Stimulated activated CD8-positive, alpha-beta memory T cell treated with anti-CD3 and anti-CD28 coated beads, Interleukin-7, amount 100 ng/mL, for 1 hour (primary cell): ENCODE results near the gene GBF1.
"Not testable (repeated sequence)": the region's sequence is repeated elsewhere in the genome, so short reads cannot be mapped to it uniquely, and the experiment has no call there.

ENCODE experiments used
- DNase-seq, 2 donors: peaks; one replicate each; pipeline ENCODE4 v3.0.0-alpha.2; 2020; ENCODE audit warnings: low read depth in 2 of 2

GBF1 gene

DNA sequence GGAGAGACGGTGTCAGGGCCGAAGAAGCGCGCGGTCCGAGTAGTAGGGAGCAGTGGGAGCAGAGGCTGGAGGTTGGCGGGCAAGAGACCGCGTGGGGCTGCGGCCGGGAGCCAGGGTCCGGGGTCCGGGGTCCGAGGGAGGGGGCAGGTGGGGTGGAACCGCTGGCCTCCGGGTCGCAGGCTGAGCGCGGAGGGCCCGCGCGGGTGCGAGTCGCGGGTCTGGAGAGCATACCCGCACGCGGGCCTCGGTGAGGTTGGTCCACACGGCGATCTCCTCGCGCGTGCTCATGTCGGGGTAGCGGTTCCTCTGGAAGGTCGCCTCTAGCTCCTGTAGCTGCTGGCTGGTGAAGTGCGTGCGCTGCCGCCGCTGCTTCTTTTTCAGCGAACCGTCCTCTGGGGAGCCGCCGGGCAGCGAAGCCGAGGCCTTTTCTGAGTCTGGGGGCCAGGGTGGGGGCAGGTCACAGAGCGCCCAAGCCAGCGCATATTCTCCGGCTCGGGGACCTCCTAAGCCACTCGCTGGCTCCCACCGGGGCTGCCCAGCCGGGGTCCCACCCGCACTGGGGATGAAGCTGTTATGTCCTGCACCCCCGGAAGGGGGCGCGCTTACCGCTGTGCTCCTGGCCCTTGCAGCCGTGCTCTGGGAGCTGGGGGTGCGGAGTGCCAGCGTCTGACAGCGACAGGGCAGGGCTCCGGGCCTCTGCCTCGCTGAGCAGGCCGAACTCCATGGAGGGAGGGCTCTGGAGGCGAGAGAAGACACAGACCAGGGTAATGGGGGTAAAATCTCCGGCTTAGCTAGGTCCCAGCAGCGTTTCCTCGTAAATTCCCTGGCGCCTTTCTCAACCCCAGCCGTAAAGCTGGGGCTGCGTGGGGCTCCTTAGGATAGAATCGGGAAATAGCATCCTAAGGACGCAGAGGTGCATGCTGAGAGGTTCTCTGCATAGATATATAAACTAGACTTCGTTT is 13.7 kb upstream of the GBF1 start:
- DNase-seq, result peak in 1 of 2 donors; percentile 44

- DNase-seq, result no peak
These were observed 11.3 kb upstream of the GBF1 start for GRCh38 chr10:102233997-102234396.

DNA sequence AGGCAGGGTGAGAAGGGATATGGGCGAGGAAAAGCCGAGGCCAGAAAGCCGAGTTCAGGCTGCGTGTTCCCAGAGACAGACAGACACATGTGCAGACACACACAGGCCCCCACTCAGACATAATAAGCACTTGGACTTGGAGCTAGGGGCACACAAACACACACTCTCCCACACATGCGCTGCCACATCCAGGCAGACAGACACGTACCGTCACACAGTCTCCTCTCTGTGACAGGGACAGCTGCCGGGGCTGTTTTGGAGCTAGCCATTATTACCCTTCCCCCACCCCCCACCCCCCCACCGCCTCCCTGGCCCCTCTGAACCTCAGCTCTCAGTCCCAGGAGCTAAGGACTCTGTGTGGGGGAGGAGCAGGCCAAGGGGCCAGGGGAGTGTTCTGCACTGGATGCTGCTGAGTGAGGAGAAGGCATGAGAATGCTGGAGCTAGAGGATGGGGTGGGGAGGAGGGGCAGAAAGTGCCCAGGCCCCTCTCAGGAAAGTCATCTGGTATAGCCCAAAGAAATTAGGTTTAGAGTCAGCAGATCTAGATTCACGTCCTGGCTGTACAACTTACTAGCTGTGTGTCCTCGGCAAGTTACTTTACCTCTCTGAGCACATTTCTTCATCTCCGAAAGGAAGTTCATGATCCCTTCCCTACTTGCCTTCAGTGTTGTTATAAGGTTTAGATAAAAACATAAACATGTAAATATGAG is 10.3 kb upstream of the GBF1 start:
- no peak for DNase-seq

DNA sequence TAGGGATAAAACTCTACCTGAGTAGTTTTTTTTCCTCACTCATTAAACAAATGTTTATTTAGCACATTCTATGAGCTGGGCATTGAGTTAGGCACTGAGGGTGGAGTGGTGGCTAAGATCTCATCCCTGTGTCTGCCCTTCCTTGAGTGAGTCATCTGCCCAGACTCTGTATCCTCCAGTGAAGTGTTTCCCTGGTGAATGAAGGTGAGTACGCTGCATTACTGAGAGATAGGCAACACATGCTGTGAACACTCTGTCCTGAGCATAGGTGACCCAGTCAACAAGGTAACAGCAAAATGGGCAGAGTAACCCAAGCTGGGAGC is 9.8 kb upstream of the GBF1 start:
- no peak for DNase-seq

DNA sequence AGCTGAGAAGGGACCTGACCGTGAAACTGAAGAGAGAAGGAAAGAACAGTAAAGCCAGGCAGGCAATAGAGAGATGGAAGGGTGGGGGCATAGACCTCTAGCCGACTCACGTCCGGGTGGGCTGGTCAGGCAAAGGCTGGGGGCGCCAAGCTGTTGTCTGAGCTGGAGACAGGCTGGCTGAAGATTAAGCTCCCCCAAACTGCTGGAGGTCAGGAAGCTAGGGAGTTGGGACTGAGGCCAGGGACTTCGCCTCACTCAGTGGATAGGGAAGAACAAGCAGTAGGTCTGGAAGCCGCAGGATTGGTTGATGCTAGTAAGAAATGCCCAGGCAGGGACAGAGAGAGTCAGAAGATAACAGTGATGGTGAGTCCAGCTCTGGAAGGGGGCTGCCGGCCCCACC is 9.3 kb upstream of the GBF1 start:
- no peak for DNase-seq

DNA sequence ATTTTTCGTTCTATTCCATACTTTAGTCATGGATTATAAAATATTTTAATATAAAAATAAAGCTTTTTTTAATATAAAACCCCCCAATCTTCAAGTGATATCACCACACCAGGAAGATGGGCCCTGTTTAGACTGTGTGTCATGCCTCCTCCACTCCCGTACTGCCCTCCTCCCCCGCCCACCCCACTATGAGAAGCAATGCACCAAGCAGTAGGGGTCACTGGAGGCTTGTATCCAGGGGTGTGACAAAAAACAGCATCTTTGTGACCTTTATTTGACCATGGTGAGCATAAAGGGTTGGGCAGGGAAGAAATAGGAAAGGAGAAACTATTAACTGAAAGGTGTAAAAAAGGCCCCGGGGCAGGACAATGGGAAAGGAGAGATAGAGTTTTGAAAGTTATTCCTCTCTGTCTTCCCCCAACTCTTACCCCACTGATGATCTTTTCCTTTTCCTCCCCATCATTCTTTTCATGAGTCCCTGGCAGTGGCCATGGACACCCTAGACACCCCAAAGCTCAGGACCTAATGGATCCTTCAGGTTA is 7.5 kb upstream of the GBF1 start:
- no peak for DNase-seq

DNA sequence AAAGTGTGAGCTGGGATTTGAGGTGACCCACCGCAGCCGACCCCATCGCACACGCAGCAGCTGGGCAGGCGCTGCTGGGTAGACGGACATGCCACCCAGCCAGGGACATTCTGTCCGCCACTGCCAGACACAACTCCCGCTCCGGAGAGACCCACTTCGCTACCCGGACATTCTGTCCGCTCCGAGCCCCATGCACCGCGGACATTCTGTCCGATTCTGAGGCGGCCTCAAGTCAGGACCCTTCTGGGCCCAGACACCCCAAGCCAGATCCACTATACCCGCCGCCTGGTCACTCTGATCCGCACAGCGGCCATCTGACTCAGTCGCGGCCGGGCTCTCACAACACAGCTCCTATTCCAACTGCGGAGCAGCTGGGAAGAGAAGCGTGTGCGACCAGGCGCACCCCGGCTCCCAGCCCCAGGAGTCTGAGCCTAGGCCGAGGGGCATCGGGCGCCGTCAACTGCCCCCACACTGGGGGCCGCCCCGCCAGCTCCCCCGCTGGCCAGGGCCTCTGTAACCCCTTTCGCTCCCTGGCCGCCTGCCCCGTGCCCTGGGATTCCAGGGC is 4.8 kb upstream of the GBF1 start:
- DNase-seq, result no peak

DNA sequence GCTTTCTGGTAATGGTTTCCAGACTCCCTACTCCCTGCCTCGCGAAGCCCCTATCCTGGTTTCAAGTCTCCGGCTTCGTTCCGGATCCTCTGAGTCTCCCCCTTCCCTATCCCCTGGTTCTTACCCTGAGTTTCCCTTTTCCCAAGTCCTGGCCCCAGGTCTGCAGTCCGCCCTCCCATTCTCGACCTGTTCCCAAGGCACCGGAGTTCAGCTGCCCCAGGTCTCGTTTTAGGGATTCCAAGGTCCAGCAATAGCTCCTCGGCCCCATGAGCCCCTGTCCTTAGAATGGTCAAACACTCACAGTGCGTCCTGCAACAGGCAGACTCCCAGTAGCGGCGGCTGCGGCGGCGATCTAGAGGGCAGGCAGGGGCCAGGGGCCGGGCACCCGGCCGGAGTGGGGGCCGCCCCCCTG is 4.3 kb upstream of the GBF1 start:
- no peak for DNase-seq

DNA sequence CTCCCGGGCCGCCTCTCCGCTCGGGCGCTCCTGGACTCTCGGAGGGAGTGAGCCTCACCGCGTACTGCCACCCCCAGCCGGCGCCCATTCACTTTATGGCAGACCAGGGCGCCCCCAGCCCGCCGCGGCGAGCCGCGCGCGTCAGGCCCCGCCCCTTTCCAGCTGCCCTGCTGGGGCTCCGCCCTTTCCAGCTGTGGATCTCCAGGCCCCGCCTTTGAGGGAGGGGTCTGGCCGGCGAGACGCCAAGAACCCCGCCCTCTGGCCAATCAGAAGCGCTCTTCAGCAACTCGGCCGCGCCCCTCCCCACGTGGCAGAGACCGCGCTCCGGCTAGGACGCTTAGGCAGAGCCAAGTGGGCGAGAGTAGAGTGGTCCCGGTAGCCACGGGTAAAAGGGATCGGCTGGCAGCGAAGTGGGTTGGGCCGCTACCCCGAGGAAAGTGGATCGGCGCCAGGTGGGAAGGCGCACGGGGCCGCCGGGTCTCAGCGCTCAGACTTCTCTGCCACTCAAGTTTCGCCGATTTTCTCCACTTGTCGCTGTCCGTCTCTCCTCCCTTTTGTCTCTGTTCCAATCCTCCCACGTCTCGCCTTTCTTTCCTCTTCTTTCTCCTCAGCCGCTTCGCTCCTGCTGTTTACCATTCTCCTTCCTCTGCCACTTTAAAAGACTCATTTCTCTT is 3.8 kb upstream of the GBF1 start, which contains the start of gene PITX3:
PITX3 (minus strand) TSS at position 69 of the 674 bp plus-strand sequence. CDS start 9,432 bp downstream, outside the sequence.
- peak; percentile 64 to 69 for DNase-seq

DNA sequence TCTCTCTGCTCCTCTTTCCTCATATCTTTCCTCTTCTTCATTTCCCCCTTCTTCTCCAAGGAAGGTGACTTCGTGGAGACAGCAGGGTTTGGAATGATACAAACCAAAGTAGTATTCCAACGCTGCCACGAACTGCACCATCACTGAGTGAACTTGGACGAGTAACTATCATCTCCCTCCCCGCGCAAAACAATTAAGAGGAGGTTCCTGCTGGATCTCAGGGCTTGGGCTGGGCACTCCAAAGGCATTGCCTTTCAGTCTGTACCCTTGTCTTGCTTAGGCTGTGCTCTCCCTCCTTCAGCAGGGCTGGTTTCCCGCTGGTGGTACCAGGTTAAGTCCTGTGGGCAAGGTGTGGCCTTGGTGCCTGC is 3.2 kb upstream of the GBF1 start:
- no peak for DNase-seq

GRCh38 chr10:102243309-102243708 is 2.0 kb upstream of the GBF1 start:
- DNase-seq, result no peak

GRCh38 chr10:102245932-102246251 is 560 bp downstream of the GBF1 start:
- DNase-seq, result no peak

GRCh38 chr10:102246261-102246660 is 929 bp downstream of the GBF1 start:
- DNase-seq, result no peak

GRCh38 chr10:102247734-102248133 is 2.4 kb downstream of the GBF1 start:
- no peak for DNase-seq

GRCh38 chr10:102252508-102252907 is 7.2 kb downstream of the GBF1 start:
- DNase-seq, result not testable (repeated sequence)

GRCh38 chr10:102254426-102254825 is 9.1 kb downstream of the GBF1 start:
- DNase-seq, result no peak

DNA sequence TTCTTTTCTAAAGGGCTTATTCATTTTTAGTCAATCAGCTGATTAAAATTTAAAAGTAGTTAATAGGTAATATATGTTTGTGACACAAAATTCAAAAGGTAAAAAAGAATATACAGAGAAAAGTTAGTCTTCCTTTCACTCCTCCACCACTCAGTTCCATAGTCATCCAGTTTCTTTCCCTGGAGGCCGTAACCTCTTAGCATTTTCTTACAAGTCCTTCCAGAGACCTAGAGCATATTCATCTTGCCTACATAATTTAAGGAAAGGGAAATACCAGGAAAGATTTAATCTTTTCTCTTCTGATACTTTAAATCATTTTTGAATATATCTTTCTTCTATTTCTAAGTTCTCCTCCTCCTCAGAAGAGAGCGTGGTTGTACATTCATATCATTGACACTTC is 10.1 kb downstream of the GBF1 start:
- DNase-seq, result no peak

DNA sequence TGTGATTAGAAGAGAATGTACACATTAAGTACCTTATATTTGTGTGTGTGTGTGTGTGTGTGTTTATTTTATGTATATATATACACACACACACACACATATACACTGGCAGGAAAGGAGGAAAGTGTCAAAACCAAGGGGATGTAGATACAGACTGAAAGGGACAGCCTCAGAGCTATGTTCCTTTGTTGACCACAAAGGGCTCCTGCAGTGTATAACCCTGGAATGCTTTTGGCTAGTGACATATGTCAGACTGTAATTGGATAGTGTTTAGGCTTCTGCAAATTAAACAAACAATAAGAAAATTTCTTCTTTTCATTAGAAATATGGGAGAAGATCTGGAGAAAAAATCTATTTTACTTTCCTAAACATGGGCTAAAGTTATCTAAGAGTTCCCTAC is 15.9 kb downstream of the GBF1 start:
- DNase-seq, result no peak

DNA sequence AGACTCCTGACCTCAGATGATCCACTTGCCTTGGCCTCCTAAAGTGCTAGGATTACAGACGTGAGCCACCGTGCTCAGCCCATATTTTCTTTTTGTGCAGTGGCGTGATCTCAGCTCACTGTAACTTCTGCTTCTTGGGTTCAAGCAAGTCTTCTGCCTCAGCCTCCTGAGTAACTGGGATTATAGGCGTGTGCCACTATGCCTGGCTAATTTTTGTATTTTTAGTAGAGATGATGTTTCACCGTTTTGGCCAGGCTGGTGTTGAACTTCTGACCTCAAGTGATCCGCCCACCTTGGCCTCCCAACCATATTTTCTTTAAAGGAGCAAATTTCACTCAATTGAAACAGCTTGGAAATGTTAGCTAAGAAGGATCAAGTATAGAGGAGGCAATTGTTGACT is 16.5 kb downstream of the GBF1 start:
- no peak for DNase-seq

- DNase-seq, result no peak
These were observed 17.5 kb downstream of the GBF1 start for GRCh38 chr10:102262744-102263370.

GRCh38 chr10:102264371-102264770 is 19.0 kb downstream of the GBF1 start:
- DNase-seq, result no peak

- DNase-seq, result no peak
These were observed 21.3 kb downstream of the GBF1 start for GRCh38 chr10:102266670-102267069.
